Subcutaneous adipose tissue (tissue), 4 donors: Measurements from ENCODE around the gene TMPRSS11A. TPM values are rescaled to one million over a fixed set of nuclear protein-coding genes. Genes with fewer than 3 reads are reported as not detected.

ENCODE experiments used
- total RNA-seq, 4 donors: library from RNA; depleted of rRNA; stranded (reverse); fragments of >200 nt; gene quantifications; one replicate each; pipeline ENCODE4 v1.1.0, GENCODE V29; 2016
- TF ChIP-seq, protein P1 (sequence below): fragments of 450-650 bp; IDR thresholded peaks from one replicate; pipeline ENCODE4 v1.5.1; 2016; ENCODE audit warnings: low read depth, mild to moderate bottlenecking, control low read depth, antibody characterized with exemption, moderate library complexity

TMPRSS11A gene
- total RNA-seq, 4 donors from 2014 or later: not detected

DNA sequence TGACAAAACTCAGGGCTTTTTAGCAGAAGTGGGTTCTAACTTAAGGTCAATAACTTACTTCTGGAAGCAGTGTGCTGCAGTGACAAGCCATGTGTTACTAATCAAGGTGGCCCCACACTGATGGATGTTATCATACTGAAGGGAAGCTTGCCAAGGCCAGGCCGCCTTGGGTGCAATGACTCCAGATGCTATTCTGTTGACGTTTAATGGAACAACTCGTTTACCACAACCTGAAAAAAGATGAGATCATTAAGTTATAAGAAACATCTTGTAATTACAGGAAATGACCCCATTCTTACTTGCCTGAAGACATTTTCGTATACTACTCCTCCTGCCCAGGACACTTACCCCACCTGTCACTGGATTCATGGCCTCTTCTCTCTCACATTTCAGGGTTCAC, 40.6 kb downstream of the TMPRSS11A start:
- TF ChIP-seq, protein P1, sequence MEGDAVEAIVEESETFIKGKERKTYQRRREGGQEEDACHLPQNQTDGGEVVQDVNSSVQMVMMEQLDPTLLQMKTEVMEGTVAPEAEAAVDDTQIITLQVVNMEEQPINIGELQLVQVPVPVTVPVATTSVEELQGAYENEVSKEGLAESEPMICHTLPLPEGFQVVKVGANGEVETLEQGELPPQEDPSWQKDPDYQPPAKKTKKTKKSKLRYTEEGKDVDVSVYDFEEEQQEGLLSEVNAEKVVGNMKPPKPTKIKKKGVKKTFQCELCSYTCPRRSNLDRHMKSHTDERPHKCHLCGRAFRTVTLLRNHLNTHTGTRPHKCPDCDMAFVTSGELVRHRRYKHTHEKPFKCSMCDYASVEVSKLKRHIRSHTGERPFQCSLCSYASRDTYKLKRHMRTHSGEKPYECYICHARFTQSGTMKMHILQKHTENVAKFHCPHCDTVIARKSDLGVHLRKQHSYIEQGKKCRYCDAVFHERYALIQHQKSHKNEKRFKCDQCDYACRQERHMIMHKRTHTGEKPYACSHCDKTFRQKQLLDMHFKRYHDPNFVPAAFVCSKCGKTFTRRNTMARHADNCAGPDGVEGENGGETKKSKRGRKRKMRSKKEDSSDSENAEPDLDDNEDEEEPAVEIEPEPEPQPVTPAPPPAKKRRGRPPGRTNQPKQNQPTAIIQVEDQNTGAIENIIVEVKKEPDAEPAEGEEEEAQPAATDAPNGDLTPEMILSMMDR: no peak

DNA sequence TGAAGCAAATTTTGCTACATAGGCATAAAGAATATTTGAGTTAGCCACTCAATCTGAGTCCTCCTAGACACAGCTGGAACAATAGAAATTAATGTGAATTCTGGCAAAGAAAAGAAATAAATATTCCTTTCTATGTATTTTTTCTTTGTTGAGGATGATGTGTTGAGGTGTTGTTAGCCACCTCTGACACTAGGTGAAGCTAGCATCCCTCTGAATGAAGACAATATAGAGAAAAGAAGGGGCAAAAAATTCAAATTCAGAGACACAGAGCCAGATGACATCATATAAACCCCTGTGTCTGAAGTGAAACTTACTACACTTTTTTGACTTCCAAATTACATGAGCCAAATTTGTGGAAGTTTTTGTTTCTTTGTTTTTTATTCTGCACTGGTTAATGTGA, 44.9 kb downstream of the TMPRSS11A start:
- TF ChIP-seq, protein P1: no peak

DNA sequence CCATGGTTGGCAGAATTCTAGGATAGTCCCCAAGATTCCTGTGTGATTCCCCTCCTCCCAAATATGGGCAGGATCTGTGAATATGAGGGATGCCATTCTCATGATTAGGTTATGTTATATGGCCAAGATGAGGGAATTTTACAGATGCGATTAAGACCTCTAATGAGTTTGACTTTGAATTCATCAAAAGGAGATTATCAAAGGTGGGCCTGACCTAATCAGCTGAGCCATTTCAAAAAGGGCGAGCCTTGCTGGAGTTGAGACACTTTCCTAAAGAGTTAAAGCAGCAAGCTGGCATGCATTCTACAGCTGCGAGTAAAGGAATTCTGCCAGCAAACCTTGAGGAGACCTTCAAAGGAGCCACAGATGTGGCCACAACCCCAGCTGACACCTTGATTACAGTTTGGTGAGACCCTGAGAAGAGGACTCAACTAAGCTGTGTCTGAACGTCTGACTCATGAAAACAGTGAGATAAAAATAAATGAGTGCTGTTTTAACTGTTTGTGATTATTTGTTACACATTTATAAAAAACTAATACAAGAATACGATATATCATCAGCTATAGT, 47.8 kb downstream of the TMPRSS11A start:
- TF ChIP-seq, protein P1: no peak

DNA sequence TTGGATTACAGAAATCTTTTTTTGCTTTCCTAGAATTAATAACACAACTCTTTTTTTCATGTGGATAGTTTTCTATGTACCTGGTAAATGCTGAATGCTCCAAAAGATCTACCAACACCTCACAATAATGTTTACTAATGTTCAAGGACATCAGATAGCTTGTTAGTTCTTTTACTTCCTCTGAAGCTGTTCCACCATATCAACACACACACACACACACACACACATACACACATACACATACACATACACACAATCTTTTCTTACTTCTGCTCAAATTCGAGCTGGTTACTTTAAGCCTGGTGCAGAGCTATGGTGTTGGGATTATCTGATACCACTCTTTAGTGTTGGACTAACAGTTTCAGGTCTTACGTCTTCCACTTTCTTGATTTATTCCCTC, 51.2 kb downstream of the TMPRSS11A start:
- TF ChIP-seq, protein P1: no peak

DNA sequence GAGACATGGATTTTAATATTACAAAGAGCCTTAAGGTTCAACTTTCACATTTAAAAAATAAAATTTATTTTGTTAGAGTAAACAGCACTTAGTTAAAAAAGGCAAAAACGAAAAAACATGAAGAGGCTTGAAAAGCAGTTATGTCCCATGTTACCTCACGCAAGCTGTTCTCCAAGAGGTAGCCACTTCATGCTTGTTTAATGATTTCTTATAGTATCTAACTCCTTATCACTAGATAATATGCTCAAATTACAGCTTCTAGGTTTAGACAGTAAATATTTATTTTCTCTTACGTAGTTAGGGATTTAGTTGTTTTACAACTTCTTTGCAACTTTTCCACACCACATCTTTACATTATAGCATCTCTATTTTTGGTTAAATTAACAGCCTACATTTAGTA, 51.7 kb downstream of the TMPRSS11A start:
- TF ChIP-seq, protein P1: no peak

DNA sequence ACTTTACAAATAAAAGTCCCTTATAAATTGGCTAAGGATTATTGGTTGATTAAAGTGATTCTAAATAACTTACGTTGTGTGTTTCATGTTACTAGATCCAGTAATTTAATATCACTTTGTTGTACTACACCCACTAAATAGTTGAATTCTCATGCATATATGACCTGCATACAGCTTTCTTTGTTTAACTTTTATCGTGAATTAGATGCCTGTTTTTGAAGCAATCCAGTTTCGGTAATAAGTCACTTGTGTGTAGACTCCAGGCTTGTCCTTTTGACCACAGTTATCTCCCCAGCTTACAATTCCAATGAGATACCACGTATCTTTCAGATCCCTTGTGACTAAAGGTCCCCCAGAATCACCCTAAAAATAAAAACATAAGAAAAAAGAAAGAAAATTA, 52.2 kb downstream of the TMPRSS11A start:
- TF ChIP-seq, protein P1: no peak

DNA sequence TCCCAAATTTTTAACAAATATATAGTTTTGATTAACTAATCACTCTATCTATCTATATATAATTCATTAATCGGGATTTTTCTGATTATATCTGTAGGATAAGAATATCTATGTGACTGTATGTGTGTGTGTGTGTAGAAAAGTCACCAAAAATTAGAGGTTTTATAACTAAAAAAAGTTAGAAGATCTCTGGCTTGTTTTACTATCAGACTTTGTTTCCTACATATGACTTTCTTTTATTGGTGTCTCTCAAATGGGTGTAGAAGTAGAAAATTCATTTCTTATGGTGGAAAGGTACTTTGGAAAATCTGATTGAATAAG, 52.7 kb downstream of the TMPRSS11A start:
- TF ChIP-seq, protein P1: no peak
